Smooth muscle cell (in vitro differentiated cells): Measurements from ENCODE around the gene IRF2. TPM values are rescaled to one million over a fixed set of nuclear protein-coding genes. Genes with fewer than 3 reads are reported as not detected.

Experiments used
- DNase-seq: peaks from one replicate; lab custom pipeline; 2025; ENCODE audit not compliant: unreplicated experiment; lab: John Stamatoyannopoulos, UW
- H2AFZ ChIP-seq: fragments of 200-600 bp; sonication (generic); 2 replicates; pipeline ENCODE4 v1.6.0; 2016; ENCODE audit warnings: antibody characterized with exemption, low read depth, mild to moderate bottlenecking
- H3F3A ChIP-seq: fragments of 200-600 bp; sonication (generic); 2 replicates; pipeline ENCODE4 v1.6.0; 2017; ENCODE audit warnings: antibody characterized with exemption, low read depth
- H3K27ac ChIP-seq: fragments of 200-600 bp; sonication (generic); 2 replicates; pipeline ENCODE4 v1.5.1; 2016; ENCODE audit warnings: low read depth, mild to moderate bottlenecking
- H3K27me3 ChIP-seq: fragments of 200-600 bp; sonication (generic); 2 replicates; pipeline ENCODE4 v1.6.1; 2016; ENCODE audit warnings: low read depth, mild to moderate bottlenecking
- H3K36me3 ChIP-seq: fragments of 200-600 bp; sonication (generic); 2 replicates; pipeline ENCODE4 v1.5.1; 2016; ENCODE audit warnings: low read depth
- H3K4me1 ChIP-seq: fragments of 200-600 bp; sonication (generic); 2 replicates; pipeline ENCODE4 v1.5.1; 2016; ENCODE audit warnings: low read depth
- H3K4me2 ChIP-seq: fragments of 200-600 bp; sonication (generic); 2 replicates; pipeline ENCODE4 v1.6.0; 2016; ENCODE audit warnings: mild to moderate bottlenecking
- H3K4me3 ChIP-seq: fragments of 200-600 bp; sonication (generic); 2 replicates; pipeline ENCODE4 v1.5.1; 2016; ENCODE audit warnings: mild to moderate bottlenecking
- H3K79me2 ChIP-seq: fragments of 200-600 bp; sonication (generic); 2 replicates; pipeline ENCODE4 v1.6.0; 2016; ENCODE audit warnings: low read depth, mild to moderate bottlenecking
- H3K9ac ChIP-seq: fragments of 200-600 bp; sonication (generic); 2 replicates; pipeline ENCODE4 v1.6.0; 2016; ENCODE audit warnings: low read depth
- H3K9me3 ChIP-seq: fragments of 200-600 bp; sonication (generic); replicated peaks from 2 replicates; pipeline ENCODE4 v1.5.1; 2016; ENCODE audit warnings: low read depth
- H4K20me1 ChIP-seq: fragments of 200-600 bp; sonication (generic); 2 replicates; pipeline ENCODE4 v1.6.0; 2016; ENCODE audit warnings: low read depth
- WGBS: methylation state at CpG from one replicate; pipeline ENCODE4 v1.1.7; 2016; ENCODE audit warnings: low lambda C conversion rate; 5-methylcytosine and 5-hydroxymethylcytosine counted together
- polyA plus RNA-seq: library from polyadenylated mRNA; unstranded; fragments of >200 nt; fragmentation: Nextera tagmentation; extraction: Ambion mirVana; gene quantifications from 2 replicates; pipeline ENCODE4 v1.2.1, GENCODE V29; 2016
- total RNA-seq: library from RNA; depleted of rRNA; stranded (reverse); fragments of >200 nt; gene quantifications from 2 replicates; pipeline ENCODE4 v1.2.3, GENCODE V29; 2014
- TF ChIP-seq, protein P1 (sequence below): fragments of 200-600 bp; sonication (generic); IDR thresholded peaks from 2 replicates; pipeline ENCODE4 v1.5.1; 2017; ENCODE audit warnings: borderline replicate concordance, mild to moderate bottlenecking, antibody characterized with exemption; ENCODE audit not compliant: insufficient read depth, poor library complexity, severe bottlenecking

The IRF2 gene
- total and polyA plus RNA-seq, 2 experiments from 2014 or later, result 10.2 to 21.6 TPM

DNA sequence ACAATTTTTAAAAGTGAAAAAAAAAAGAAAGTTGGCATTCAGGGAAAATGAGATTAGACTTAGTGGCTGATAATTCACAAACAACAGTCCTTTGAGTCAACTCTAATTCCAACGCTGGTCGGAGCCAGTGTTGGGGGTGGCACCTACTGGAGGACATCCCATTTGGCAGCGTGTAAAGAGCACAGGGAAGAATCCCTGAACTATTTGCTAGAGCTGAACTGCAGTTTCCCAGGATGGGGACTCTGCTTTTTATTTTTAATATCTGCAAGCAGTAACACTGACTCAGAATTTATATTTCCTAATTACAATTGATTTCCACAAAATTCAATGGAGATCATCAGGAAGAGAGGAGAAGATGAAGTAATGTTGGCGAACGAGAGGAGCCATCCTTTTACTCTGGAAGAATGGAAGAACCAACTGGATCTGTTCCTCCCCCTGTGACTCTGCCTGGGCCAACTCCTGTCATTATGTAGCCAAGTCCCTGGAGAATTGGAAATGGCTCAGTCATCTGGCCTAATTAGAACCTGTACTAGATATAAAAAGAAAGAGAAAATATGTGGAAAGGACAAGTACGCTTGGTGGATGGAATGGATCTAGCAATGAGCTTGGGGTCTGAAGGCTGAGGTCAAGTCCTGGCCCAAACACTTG, 76.7 kb downstream of the IRF2 start:
- H3K4me1 ChIP-seq, result peaks cover 17% of the 10 kb centered on the region
- H3K27ac ChIP-seq, result no peak overlapping the region
- no peaks in the 10 kb centered on the region for H3K79me2 ChIP-seq
- no peaks in the 10 kb centered on the region for H3K27me3 ChIP-seq
- TF ChIP-seq, protein P1, sequence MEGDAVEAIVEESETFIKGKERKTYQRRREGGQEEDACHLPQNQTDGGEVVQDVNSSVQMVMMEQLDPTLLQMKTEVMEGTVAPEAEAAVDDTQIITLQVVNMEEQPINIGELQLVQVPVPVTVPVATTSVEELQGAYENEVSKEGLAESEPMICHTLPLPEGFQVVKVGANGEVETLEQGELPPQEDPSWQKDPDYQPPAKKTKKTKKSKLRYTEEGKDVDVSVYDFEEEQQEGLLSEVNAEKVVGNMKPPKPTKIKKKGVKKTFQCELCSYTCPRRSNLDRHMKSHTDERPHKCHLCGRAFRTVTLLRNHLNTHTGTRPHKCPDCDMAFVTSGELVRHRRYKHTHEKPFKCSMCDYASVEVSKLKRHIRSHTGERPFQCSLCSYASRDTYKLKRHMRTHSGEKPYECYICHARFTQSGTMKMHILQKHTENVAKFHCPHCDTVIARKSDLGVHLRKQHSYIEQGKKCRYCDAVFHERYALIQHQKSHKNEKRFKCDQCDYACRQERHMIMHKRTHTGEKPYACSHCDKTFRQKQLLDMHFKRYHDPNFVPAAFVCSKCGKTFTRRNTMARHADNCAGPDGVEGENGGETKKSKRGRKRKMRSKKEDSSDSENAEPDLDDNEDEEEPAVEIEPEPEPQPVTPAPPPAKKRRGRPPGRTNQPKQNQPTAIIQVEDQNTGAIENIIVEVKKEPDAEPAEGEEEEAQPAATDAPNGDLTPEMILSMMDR, result no peak
- peaks cover 10% of the 10 kb centered on the region for H3F3A ChIP-seq
- H2AFZ ChIP-seq, result no peak overlapping the region
- no peaks in the 10 kb centered on the region for H3K9me3 ChIP-seq
- H3K4me2 ChIP-seq, result no peak overlapping the region
- no peak overlapping the region for H3K4me3 ChIP-seq
- no peak for DNase-seq
- no peaks in the 10 kb centered on the region for H3K36me3 ChIP-seq
- H3K9ac ChIP-seq, result no peak overlapping the region
- peaks cover 21% of the 10 kb centered on the region for H4K20me1 ChIP-seq
- 92% methylated on average over 6 of the region's 6 CpGs for WGBS

DNA sequence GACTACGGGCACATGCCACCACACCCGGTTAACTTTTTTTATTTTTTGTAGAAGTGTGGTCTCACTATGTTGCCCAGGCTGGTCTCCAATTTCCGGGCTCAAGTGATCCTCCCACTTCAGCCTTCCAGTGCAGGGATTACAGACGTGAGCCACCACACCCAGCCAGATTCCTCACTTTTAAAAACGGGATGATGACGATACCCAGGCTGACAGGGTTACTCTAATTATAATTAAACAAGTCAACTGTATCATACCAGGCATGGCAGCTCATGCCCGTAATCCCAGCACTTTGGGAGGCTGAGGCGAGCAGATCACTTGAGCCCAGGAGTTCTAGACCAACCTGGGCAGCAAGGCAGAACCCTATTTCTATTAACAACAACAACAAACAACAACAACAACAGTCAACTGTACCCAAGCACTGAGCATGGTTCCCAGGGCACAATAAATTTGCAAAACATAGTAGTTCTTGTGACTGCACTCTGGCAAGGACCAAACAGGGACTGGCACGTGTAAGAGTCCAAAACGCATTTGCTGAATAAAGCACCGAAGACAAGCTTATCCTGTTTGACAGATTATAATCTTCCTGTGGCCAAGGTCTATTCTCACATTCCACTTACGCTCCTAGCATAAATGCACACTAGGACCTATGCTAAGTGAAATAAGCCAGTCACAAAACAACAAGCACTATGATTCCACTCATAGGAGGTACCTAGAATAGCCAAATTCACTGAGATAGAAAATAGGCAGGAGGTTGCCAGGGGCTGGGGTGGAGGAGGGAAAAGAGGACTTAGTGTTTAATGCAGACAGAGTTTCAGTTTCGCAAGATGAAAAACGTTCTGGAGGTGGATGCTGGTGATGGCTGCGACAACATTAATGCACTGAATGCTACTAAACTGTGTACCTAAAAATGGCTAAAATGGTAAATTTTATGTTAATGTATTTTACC, 77.5 kb downstream of the IRF2 start:
- H3K79me2 ChIP-seq, result no peaks in the 10 kb centered on the region
- no peaks in the 10 kb centered on the region for H3K36me3 ChIP-seq
- no peak overlapping the region for H3K9ac ChIP-seq
- H2AFZ ChIP-seq, result no peak overlapping the region
- TF ChIP-seq, protein P1, result no peak
- peaks cover 10% of the 10 kb centered on the region for H3F3A ChIP-seq
- no peak overlapping the region for H3K4me3 ChIP-seq
- 90% methylated on average over 15 of the region's 15 CpGs for WGBS
- no peaks in the 10 kb centered on the region for H3K27me3 ChIP-seq
- no peak overlapping the region for H3K4me2 ChIP-seq
- H4K20me1 ChIP-seq, result peaks cover 26% of the 10 kb centered on the region
- H3K27ac ChIP-seq, result no peak overlapping the region
- H3K4me1 ChIP-seq, result peaks cover 10% of the 10 kb centered on the region
- no peaks in the 10 kb centered on the region for H3K9me3 ChIP-seq
- DNase-seq, result no peak

DNA sequence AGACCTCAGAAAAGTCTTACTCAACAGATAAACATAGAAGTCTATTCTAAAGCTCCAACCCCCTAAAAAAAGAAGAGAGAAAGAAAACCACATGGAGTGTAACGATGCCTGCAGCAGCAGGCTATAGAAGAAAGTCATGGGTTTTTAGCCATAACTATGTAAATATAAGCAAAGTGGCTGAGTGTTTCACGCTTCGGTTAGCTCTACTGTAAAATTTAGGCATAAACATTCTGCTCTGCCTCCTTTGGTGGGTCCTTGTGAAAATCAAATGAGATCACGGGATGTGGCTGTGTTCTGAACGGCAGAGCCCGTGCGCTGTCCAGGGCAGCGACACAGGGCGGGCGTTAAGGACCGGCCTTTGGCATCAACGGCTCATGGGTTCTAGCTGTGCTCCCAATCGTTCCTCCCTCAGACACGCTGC, 78.4 kb downstream of the IRF2 start:
- TF ChIP-seq, protein P1, result no peak
- H3K9ac ChIP-seq, result no peak overlapping the region
- peaks cover 26% of the 10 kb centered on the region for H4K20me1 ChIP-seq
- peak overlapping the region; percentile 7 for H3K27ac ChIP-seq
- H3K36me3 ChIP-seq, result no peaks in the 10 kb centered on the region
- no peaks in the 10 kb centered on the region for H3K27me3 ChIP-seq
- WGBS, result 77% methylated on average over 14 of the region's 14 CpGs
- H3F3A ChIP-seq, result peaks cover 10% of the 10 kb centered on the region
- H3K9me3 ChIP-seq, result no peaks in the 10 kb centered on the region
- H3K4me1 ChIP-seq, result peaks cover 4% of the 10 kb centered on the region
- no peak overlapping the region for H2AFZ ChIP-seq
- DNase-seq, result no peak
- H3K4me2 ChIP-seq, result peak overlapping the region; percentile 43
- H3K4me3 ChIP-seq, result no peak overlapping the region
- no peaks in the 10 kb centered on the region for H3K79me2 ChIP-seq
